Transverse colon (tissue), 4 donors: Measurements from ENCODE around the gene SNX13. TPM values are rescaled to one million over a fixed set of nuclear protein-coding genes. Genes with fewer than 3 reads are reported as not detected.
A peak's percentile ranks its signal among the peaks of the same experiment; 100 is the strongest.

Source experiments
- DNase-seq: peaks from one replicate; pipeline ENCODE4 v3.0.0-alpha.2; 2019
- H3K27ac ChIP-seq, 4 donors: fragments of 200-600 bp; sonication (generic); 2 replicates each; pipeline ENCODE4 v1.5.1; 2016 to 2018; ENCODE audit warnings: inconsistent platforms in 4 of 4
- H3K27me3 ChIP-seq: fragments of 200-600 bp; sonication (generic); 2 replicates; pipeline ENCODE4 v1.5.1; 2017; ENCODE audit warnings: inconsistent platforms
- H3K36me3 ChIP-seq, 4 donors: fragments of 200-600 bp; sonication (generic); 2 replicates each; pipeline ENCODE4 v1.5.1; 2017 to 2019; ENCODE audit warnings: inconsistent platforms in 4 of 4
- H3K4me1 ChIP-seq, 4 donors: fragments of 200-600 bp; sonication (generic); 2 replicates each; pipeline ENCODE4 v1.5.1; 2017 to 2020; ENCODE audit warnings: inconsistent platforms in 4 of 4
- H3K4me3 ChIP-seq, 4 donors: fragments of 200-600 bp; sonication (generic); 1 replicate in 1 of 4; 2 replicates in 3 of 4; pipeline versions ENCODE4 v1.5.1 to v1.6.1; 2017 to 2019; ENCODE audit warnings: inconsistent platforms in 4 of 4
- H3K9me3 ChIP-seq, 2 donors: fragments of 200-600 bp; sonication (generic); 2 replicates each; pipeline ENCODE4 v1.5.1; 2017 to 2019; ENCODE audit warnings: inconsistent platforms in 2 of 2
- CTCF ChIP-seq, 5 experiments: fragments of 200-600 bp in 3 of 5; fragments of 450-650 bp in 2 of 5; sonication (generic) in 3 of 5; IDR thresholded peaks; 1 replicate in 2 of 5; 2 replicates in 3 of 5; pipeline ENCODE4 v1.5.1; 2016 to 2017; ENCODE audit warnings: antibody characterized with exemption in 5 of 5, inconsistent platforms in 3 of 5, mild to moderate bottlenecking in 2 of 5, moderate library complexity in 1 of 5
- EP300 ChIP-seq: sonication (generic); formaldehyde crosslinking; IDR thresholded peaks from one replicate; pipeline ENCODE4 v1.6.1; 2017; ENCODE audit warnings: antibody characterized with exemption, low read depth
- POLR2A ChIP-seq: fragments of 450-650 bp; IDR thresholded peaks from one replicate; pipeline ENCODE4 v1.6.1; 2016; ENCODE audit warnings: antibody characterized with exemption, mild to moderate bottlenecking, moderate library complexity
- POLR2AphosphoS5 ChIP-seq, 3 donors: sonication (generic); formaldehyde crosslinking; IDR thresholded peaks; one replicate each; pipeline ENCODE4 v1.6.1; 2016; ENCODE audit warnings: antibody characterized with exemption in 3 of 3
- WGBS, 2 donors: methylation state at CpG; one replicate each; pipeline ENCODE4 v1.1.5; 2018; ENCODE audit warnings: low coverage in 1 of 2; 5-methylcytosine and 5-hydroxymethylcytosine counted together
- in situ Hi-C, 4 donors: fragments of 200-750 bp; cut with MboI; loops; one replicate each; pipeline versions ENCODE4 v1.15.0 to v1.15.1; 2017; ENCODE audit warnings: low sequenced_read_pairs in 3 of 4, low pct_ligation_motif_present in 1 of 4, low pct_unique_long_range_greater_than_20kb in 1 of 4
- intact Hi-C: fragments of 100-400 bp; cut with DNase I; formaldehyde crosslinking; loops from one replicate; pipeline ENCODE4 v1.15.1; 2023; ENCODE audit warnings: low total_unique reads
- total RNA-seq, 4 donors: library from RNA; depleted of rRNA; stranded (reverse); fragments of >200 nt; gene quantifications; one replicate each; pipeline ENCODE4 v1.1.0, GENCODE V29; 2016

The SNX13 gene
- total RNA-seq, 4 donors from 2014 or later: 11.3 to 83.8 (median 69.0) TPM

GRCh38 chr7:17774248-17774647 is 166.0 kb downstream of the SNX13 start:
- no peaks in the 10 kb centered on the region for H3K9me3 ChIP-seq
- 71 to 75% methylated on average over 1 to 2 of the region's 2 CpGs for whole genome bisulfite sequencing, 2 donors
- no peaks in the 10 kb centered on the region for H3K27me3 ChIP-seq
- intact Hi-C loops (no loop called here), in situ Hi-C loops (loop anchor here in 1 of 4 donors (10.0 kb wide), 1 partner anchor 571 kb away; no protein-coding TSS in a partner anchor)
- H3K4me1 ChIP-seq: peaks cover 0 to 10% (median 0%) of the 10 kb centered on the region in 4 donors
- no peaks in the 10 kb centered on the region for H3K36me3 ChIP-seq
- H3K4me3 ChIP-seq: no peak overlapping the region
- no peak overlapping the region for H3K27ac ChIP-seq
- DNase-seq: no peak
- TF ChIP-seq EP300 (no peak), POLR2AphosphoS5 (IDR thresholded peaks at IDR 0.05) (no peak), POLR2A (no peak), CTCF (IDR thresholded peaks at IDR 0.05) (no peak)

DNA sequence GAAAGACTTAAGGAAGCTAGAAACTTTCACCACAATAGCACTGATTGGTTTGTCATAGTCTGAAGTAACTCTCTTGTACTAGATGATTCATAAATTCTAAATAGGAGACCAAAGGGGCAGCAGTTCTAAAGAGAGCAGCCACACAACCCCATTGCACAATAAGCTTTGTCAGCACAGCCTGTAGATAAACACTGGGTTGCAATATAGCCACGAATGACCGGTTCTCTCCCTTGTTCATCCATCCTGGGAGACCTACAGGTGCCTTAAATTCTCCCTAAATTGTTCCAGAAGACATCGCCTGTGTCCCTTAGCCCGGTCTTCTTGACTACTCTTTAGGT is 167.0 kb downstream of the SNX13 start:
- Histone ChIP-seq H3K4me1 (peaks cover 0 to 10% (median 0%) of the 10 kb centered on the region in 4 donors), H3K27ac (peak overlapping the region in 1 of 4 donors; percentile 20), H3K9me3 (no peaks in the 10 kb centered on the region), H3K4me3 (no peak overlapping the region), H3K36me3 (no peaks in the 10 kb centered on the region), H3K27me3 (no peaks in the 10 kb centered on the region)
- WGBS, 2 donors: 61 to 67% methylated on average over 3 to 4 of the region's 4 CpGs
- intact Hi-C loops (no loop called here), in situ Hi-C loops (loop anchor here in 1 of 4 donors (10.0 kb wide), 1 partner anchor 572 kb away; no protein-coding TSS in a partner anchor)
- DNase-seq: peak; percentile 12
- TF ChIP-seq POLR2AphosphoS5 (IDR thresholded peaks at IDR 0.05): no peak
- no peak for TF ChIP-seq CTCF (IDR thresholded peaks at IDR 0.05)
- TF ChIP-seq EP300: no peak
- no peak for TF ChIP-seq POLR2A

DNA sequence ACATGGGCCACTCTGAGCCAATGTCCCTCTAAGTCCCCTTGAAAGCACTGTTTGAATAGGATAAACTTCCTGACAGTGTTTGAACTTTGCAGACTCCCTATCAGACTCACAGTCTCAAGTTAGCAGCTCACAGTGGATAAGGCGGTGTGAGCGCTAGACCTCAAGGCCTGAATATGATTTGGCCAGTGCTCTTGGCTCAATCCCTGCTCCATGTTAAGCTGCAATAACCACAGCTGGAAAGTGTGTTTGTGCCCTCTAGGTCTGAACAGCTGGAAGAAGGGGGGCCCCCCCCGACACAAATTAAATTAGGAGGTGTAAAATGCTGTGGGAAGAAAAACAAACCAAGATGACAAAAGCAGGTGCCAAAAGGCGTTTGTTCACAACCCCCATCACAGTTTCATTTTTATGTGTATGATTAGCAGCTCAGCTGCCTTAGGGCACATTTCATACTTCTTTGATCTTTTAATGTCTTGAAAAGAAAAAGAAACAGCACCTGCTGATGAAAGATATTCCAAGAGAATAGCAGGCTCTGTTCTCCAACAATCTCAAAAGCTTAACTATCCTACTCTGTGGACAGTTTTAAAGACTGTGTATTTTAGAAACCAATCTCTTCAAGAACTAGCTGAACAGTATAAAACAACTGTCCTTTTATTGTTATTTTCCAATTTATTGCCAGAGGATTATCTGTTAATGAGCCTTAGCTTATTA is 167.6 kb downstream of the SNX13 start:
- H3K27ac ChIP-seq: peak overlapping the region in 1 of 4 donors; percentile 20
- H3K9me3 ChIP-seq: no peaks in the 10 kb centered on the region
- no peak for TF ChIP-seq POLR2AphosphoS5 (IDR thresholded peaks at IDR 0.05)
- no peak for TF ChIP-seq EP300
- TF ChIP-seq CTCF (IDR thresholded peaks at IDR 0.05): no peak
- 20 to 39% methylated on average over 1 to 4 of the region's 4 CpGs for WGBS, 2 donors
- intact Hi-C loops (no loop called here), in situ Hi-C loops (loop anchor here in 1 of 4 donors (10.0 kb wide), 1 partner anchor 572 kb away; no protein-coding TSS in a partner anchor)
- no peaks in the 10 kb centered on the region for H3K36me3 ChIP-seq
- DNase-seq: no peak
- no peaks in the 10 kb centered on the region for H3K27me3 ChIP-seq
- peaks cover 0 to 10% (median 0%) of the 10 kb centered on the region in 4 donors for H3K4me1 ChIP-seq
- no peak overlapping the region for H3K4me3 ChIP-seq

- intact Hi-C loops (no loop called here), in situ Hi-C loops (loop anchor here in 1 of 4 donors (10.0 kb wide), 1 partner anchor 573 kb away; no protein-coding TSS in a partner anchor)
- WGBS, 2 donors: 0 to 60% methylated on average over 1 to 3 of the region's 3 CpGs
- no peak for DNase-seq
- H3K4me3 ChIP-seq: no peak overlapping the region
- no peaks in the 10 kb centered on the region for H3K36me3 ChIP-seq
- no peak overlapping the region for H3K27ac ChIP-seq
- H3K4me1 ChIP-seq: peaks cover 0 to 10% (median 0%) of the 10 kb centered on the region in 4 donors
- no peaks in the 10 kb centered on the region for H3K27me3 ChIP-seq
- TF ChIP-seq EP300 (no peak), POLR2AphosphoS5 (IDR thresholded peaks at IDR 0.05) (no peak), CTCF (IDR thresholded peaks at IDR 0.05) (no peak), POLR2A (no peak)
- no peaks in the 10 kb centered on the region for H3K9me3 ChIP-seq
These were observed 168.3 kb downstream of the SNX13 start for GRCh38 chr7:17771901-17772408.
